ENCODE results near the gene ZNF22. TPM values are rescaled to one million over a fixed set of nuclear protein-coding genes. Genes with fewer than 3 reads are reported as not detected.

Gene ZNF22
- total RNA-seq, 1 experiment from 2014 or later: 13.5 TPM

DNA sequence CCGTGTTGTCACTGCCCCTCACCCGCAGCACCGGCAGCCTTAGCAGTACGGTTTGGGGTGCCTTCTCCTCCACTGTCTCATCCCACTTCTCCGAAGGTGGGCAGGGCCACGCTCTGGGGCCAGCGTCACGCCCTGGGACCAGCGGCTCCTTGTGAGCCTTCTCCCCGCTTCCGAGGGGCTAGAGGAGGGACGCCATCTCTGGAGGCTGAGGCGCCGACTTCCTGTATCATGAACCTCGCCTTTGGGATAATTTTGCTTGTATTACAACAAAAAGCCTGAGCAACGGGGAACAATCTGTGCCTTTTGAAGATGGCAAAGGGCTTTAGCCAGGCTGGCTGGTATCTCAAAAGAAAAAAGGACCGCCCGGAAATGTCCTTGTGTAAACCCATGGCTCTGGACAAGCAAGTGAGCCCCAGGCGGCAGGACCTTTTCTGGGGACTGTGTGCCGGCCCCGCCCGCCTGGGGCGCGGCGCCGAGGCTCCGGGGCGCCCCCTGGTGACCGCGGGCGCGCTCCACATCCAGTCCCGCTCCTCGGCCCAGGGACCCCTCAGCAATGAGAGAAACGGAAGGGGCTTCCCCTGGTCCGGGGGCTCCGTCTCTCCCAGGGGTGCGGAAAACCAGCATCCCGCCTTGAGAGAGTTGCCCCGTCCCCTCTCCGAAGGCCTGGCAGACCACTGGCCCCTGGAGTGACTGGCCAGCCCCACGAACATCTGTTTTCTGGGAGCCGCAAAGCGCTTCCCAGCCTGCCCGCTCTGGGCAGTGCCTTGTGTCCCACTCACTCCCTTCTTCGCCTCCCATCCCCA, 25.9 kb upstream of the ZNF22 start:
- ATAC-seq (peak; percentile 84), DNase-seq (ENCODE audit: low read depth, low spot score) (peak; percentile 13)
- Histone ChIP-seq H3K79me2 (ENCODE audit: insufficient read depth, low read length) (no peaks in the 10 kb centered on the region), H3K27ac (ENCODE audit: low read depth, low read length) (peak overlapping the region; percentile 54; the same call in 1 of the 2 replicates), H3K4me2 (ENCODE audit: low read length) (peak overlapping the region; percentile 80), H3K4me1 (ENCODE audit: control insufficient read depth in 1 of 2, insufficient read depth in 2 of 2, low read length in 2 of 2) (peaks cover 34 to 45% of the 10 kb centered on the region in 2 experiments), H3K9me2 (ENCODE audit: insufficient read depth) (no peaks in the 10 kb centered on the region), H3K9me3 (ENCODE audit: control insufficient read depth in 1 of 2, insufficient read depth in 1 of 2, low read depth in 1 of 2, low read length in 2 of 2) (no peaks in the 10 kb centered on the region), H4K20me1 (ENCODE audit: insufficient read depth) (no peaks in the 10 kb centered on the region), H3K36me3 (ENCODE audit: control insufficient read depth in 1 of 2, insufficient read depth in 2 of 2, low read length in 2 of 2) (no peaks in the 10 kb centered on the region), H3K9ac (ENCODE audit: low read length) (peak overlapping the region; percentile 53), H3K27me3 (ENCODE audit: insufficient read depth, low read length) (no peaks in the 10 kb centered on the region), H3K4me3 (replicated peaks in 1 of 2; ENCODE audit: low read depth in 1 of 2, low read length in 2 of 2) (peak overlapping the region; percentile 40 to 54), H2AFZ (ENCODE audit: low read depth, low read length, poor library complexity, severe bottlenecking) (peak overlapping the region; percentile 37)
- RAD21 ChIA-PET (ENCODE audit: low non-redundant PET in 1 of 2, low total read pairs in 2 of 2, uncharacterized antibody in 2 of 2, unreplicated experiment in 2 of 2): no interaction called here
- intact Hi-C loops (cut with micrococcal nuclease): loop anchor here (1.0 kb wide), 1 partner anchor 43 kb away; no protein-coding TSS in a partner anchor
- TF ChIP-seq, protein P1, sequence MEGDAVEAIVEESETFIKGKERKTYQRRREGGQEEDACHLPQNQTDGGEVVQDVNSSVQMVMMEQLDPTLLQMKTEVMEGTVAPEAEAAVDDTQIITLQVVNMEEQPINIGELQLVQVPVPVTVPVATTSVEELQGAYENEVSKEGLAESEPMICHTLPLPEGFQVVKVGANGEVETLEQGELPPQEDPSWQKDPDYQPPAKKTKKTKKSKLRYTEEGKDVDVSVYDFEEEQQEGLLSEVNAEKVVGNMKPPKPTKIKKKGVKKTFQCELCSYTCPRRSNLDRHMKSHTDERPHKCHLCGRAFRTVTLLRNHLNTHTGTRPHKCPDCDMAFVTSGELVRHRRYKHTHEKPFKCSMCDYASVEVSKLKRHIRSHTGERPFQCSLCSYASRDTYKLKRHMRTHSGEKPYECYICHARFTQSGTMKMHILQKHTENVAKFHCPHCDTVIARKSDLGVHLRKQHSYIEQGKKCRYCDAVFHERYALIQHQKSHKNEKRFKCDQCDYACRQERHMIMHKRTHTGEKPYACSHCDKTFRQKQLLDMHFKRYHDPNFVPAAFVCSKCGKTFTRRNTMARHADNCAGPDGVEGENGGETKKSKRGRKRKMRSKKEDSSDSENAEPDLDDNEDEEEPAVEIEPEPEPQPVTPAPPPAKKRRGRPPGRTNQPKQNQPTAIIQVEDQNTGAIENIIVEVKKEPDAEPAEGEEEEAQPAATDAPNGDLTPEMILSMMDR (IDR thresholded peaks at IDR 0.05 in 2 of 3, conservative IDR thresholded peaks at IDR 0.05 in 1 of 3; ENCODE audit: borderline replicate concordance in 1 of 3, insufficient read depth in 1 of 3, low read depth in 2 of 3, low read length in 2 of 3): peak; percentile 68 to 96 (median 83)
- TF ChIP-seq EGR1 (IDR thresholded peaks at IDR 0.05; ENCODE audit: low read depth) (no peak), JUND (IDR thresholded peaks at IDR 0.05) (no peak), POLR2AphosphoS5 (IDR thresholded peaks at IDR 0.05; ENCODE audit: low read depth, low read length) (peak; percentile 46; the same call in 1 of the 2 replicates)
- POLR2A ChIA-PET: interaction anchor here (0.9 kb wide), 2 partner anchors 19 to 42 kb away, joined by 3 to 4 read pairs; no protein-coding TSS in a partner anchor
- CTCF ChIA-PET: no interaction called here
- BruUV-seq (replicated peaks): no TSS peak
